Right lobe of liver (tissue), 6 donors: ENCODE data around the gene MFAP2. TPM values are rescaled to one million over a fixed set of nuclear protein-coding genes. Genes with fewer than 3 reads are reported as not detected.

Experiments
- ATAC-seq, 4 donors: fragments of 200-7000 bp; cut with Tn5 transposase; one replicate each; pipeline ENCODE4 v1.9.1; 2020; ENCODE audit warnings: mild to moderate bottlenecking in 4 of 4, moderate library complexity in 4 of 4
- DNase-seq, 3 donors: peaks; one replicate each; pipeline ENCODE4 v3.0.0-alpha.2; 2020
- H3K27ac ChIP-seq, 3 donors: fragments of 200-600 bp; one replicate each; pipeline ENCODE4 v1.8.0; 2022
- H3K27me3 ChIP-seq, 2 donors: fragments of 200-600 bp; one replicate each; pipeline ENCODE4 v1.8.0; 2022
- H3K36me3 ChIP-seq, 4 donors: fragments of 200-600 bp; sonication (generic) in 1 of 4; one replicate each; pipeline versions ENCODE4 v1.5.1 to v1.8.0; 2017 to 2022; ENCODE audit warnings: control low read depth in 1 of 4
- H3K4me1 ChIP-seq, 4 donors: fragments of 200-600 bp; sonication (generic) in 1 of 4; one replicate each; pipeline versions ENCODE4 v1.5.1 to v1.8.0; 2017 to 2022; ENCODE audit warnings: control low read depth in 1 of 4
- H3K4me3 ChIP-seq, 3 donors: fragments of 200-600 bp; one replicate each; pipeline ENCODE4 v1.8.0; 2022
- H3K9me3 ChIP-seq, 4 donors: fragments of 200-600 bp; sonication (generic) in 1 of 4; one replicate each; pipeline versions ENCODE4 v1.5.1 to v1.8.0; 2017 to 2022; ENCODE audit warnings: control low read depth in 1 of 4
- CTCF ChIP-seq, 4 donors: fragments of 200-600 bp in 3 of 4; fragments of 450-650 bp in 1 of 4; IDR thresholded peaks; one replicate each; pipeline versions ENCODE4 v1.5.1 to v1.8.0; 2016 to 2022; ENCODE audit warnings: antibody characterized with exemption in 4 of 4, mild to moderate bottlenecking in 2 of 4
- POLR2A ChIP-seq: fragments of 450-650 bp; IDR thresholded peaks from one replicate; pipeline ENCODE4 v1.6.1; 2017; ENCODE audit warnings: antibody characterized with exemption, mild to moderate bottlenecking
- WGBS: methylation state at CpG from one replicate; pipeline ENCODE4 v1.1.6; 2018; ENCODE audit warnings: low coverage, low lambda C conversion rate; ENCODE audit not compliant: insufficient coverage; ENCODE audit errors: missing lambda C conversion rate; 5-methylcytosine and 5-hydroxymethylcytosine counted together
- intact Hi-C, 2 donors: fragments of 100-400 bp; cut with DNase I; formaldehyde crosslinking; loops; one replicate each; pipeline versions ENCODE4 v1.11.2 to v1.14.1; 2022
- total RNA-seq, 6 experiments: library from RNA; depleted of rRNA in 2 of 6; stranded (reverse); fragments of >200 nt in 2 of 6; fragmentation: NEBNext Ultra II Directional in 3 of 6; extraction: Animal tissue kit (Norgen Biotek cat#: 25700) in 3 of 6; gene quantifications; one replicate each; pipeline versions ENCODE4 v1.1.0 to v1.2.4, GENCODE V29; 2016 to 2023
- donor health status: DM: no; HTN: yes; CAD: no.
- donor health status: DM: no; HTN: no; CAD: no.
- donor health status: DM: no; HTN: no; CAD: no.
- donor health status: DM: no; HTN: yes; CAD: no.
- donor health status: DM: no; HTN: yes; CAD: no.

The MFAP2 gene
- total RNA-seq, 6 experiments from 2014 or later, result 0.35 to 1.3 (median 1.2) TPM; not detected in 3

GRCh38 chr1:16976966-16977365, 3.5 kb downstream of the MFAP2 start:
- ATAC-seq, result no peak
- no peaks in the 10 kb centered on the region for H3K36me3 ChIP-seq
- TF ChIP-seq CTCF (IDR thresholded peaks at IDR 0.05) (no peak), POLR2A (no peak)

GRCh38 chr1:16975838-16976237, 4.6 kb downstream of the MFAP2 start:
- 89% methylated on average over 12 of the region's 14 CpGs for WGBS
- Histone ChIP-seq H3K4me1 (no peaks in the 10 kb centered on the region), H3K4me3 (no peak overlapping the region), H3K27ac (no peak overlapping the region), H3K36me3 (no peaks in the 10 kb centered on the region), H3K27me3 (no peaks in the 10 kb centered on the region), H3K9me3 (no peaks in the 10 kb centered on the region)
- DNase-seq (no peak), ATAC-seq (no peak)
- TF ChIP-seq CTCF (IDR thresholded peaks at IDR 0.05) (no peak), POLR2A (no peak)
- intact Hi-C loops, result no loop called here

More at GRCh38 chr1:16976966-16977365, 3.5 kb downstream of the MFAP2 start:
- intact Hi-C loops, result no loop called here
- Histone ChIP-seq H3K27me3 (no peaks in the 10 kb centered on the region), H3K4me1 (no peaks in the 10 kb centered on the region), H3K4me3 (no peak overlapping the region), H3K27ac (no peak overlapping the region), H3K9me3 (no peaks in the 10 kb centered on the region)
- WGBS, result 72% methylated on average over 5 of the region's 16 CpGs
- DNase-seq, result peak in 1 of 3 donors; percentile 57

- no peak for TF ChIP-seq POLR2A
- TF ChIP-seq CTCF (IDR thresholded peaks at IDR 0.05), result no peak
- no peak overlapping the region for H3K27ac ChIP-seq
- WGBS, result 83% methylated on average over 1 of the region's 14 CpGs
- H3K4me1 ChIP-seq, result no peaks in the 10 kb centered on the region
- DNase-seq (no peak), ATAC-seq (no peak)
- no peak overlapping the region for H3K4me3 ChIP-seq
- no peaks in the 10 kb centered on the region for H3K36me3 ChIP-seq
- intact Hi-C loops, result no loop called here
- no peaks in the 10 kb centered on the region for H3K27me3 ChIP-seq
- H3K9me3 ChIP-seq, result no peaks in the 10 kb centered on the region
Measured at GRCh38 chr1:16975211-16975610, 5.2 kb downstream of the MFAP2 start.

GRCh38 chr1:16973215-16973614, 7.2 kb downstream of the MFAP2 start:
- H3K9me3 ChIP-seq, result no peaks in the 10 kb centered on the region
- intact Hi-C loops, result no loop called here
- no CpG with 5 or more reads among the region's 9 CpGs for WGBS
- H3K27ac ChIP-seq, result no peak overlapping the region
- no peaks in the 10 kb centered on the region for H3K4me1 ChIP-seq
- no peaks in the 10 kb centered on the region for H3K36me3 ChIP-seq
- ATAC-seq, result no peak
- DNase-seq, result no peak
- H3K4me3 ChIP-seq, result no peak overlapping the region
- no peaks in the 10 kb centered on the region for H3K27me3 ChIP-seq
- TF ChIP-seq CTCF (IDR thresholded peaks at IDR 0.05), result no peak
